Liver (tissue), 9 donors: ENCODE data around the gene ZNF862. TPM values are rescaled to one million over a fixed set of nuclear protein-coding genes. Genes with fewer than 3 reads are reported as not detected.

Experiments used
- DNase-seq: peaks from one replicate; pipeline ENCODE4 v3.0.0-alpha.2; 2017; ENCODE audit warnings: low spot score
- H3K27ac ChIP-seq, 2 donors: one replicate each; pipeline ENCODE4 v1.7.0; 2013; ENCODE audit warnings: inconsistent platforms in 2 of 2, low read length in 2 of 2, control low read depth in 1 of 2, low read depth in 1 of 2, mild to moderate bottlenecking in 1 of 2
- H3K27me3 ChIP-seq, 4 donors: one replicate each; pipeline versions ENCODE4 v1.6.1 to v1.7.0; 2013; ENCODE audit warnings: low read length in 3 of 4, inconsistent platforms in 1 of 4, mild to moderate bottlenecking in 1 of 4, moderate library complexity in 1 of 4; ENCODE audit not compliant: control insufficient read depth in 4 of 4, insufficient read depth in 4 of 4
- H3K36me3 ChIP-seq, 4 donors: one replicate each; pipeline versions ENCODE4 v1.6.1 to v1.7.0; 2013; ENCODE audit warnings: low read length in 3 of 4, mild to moderate bottlenecking in 3 of 4, low read depth in 1 of 4, moderate library complexity in 1 of 4; ENCODE audit not compliant: control insufficient read depth in 4 of 4, insufficient read depth in 3 of 4
- H3K4me1 ChIP-seq, 4 donors: one replicate each; pipeline versions ENCODE4 v1.6.1 to v1.7.0; 2013; ENCODE audit warnings: low read length in 3 of 4, mild to moderate bottlenecking in 3 of 4, moderate library complexity in 1 of 4; ENCODE audit not compliant: control insufficient read depth in 4 of 4, insufficient read depth in 4 of 4
- H3K4me3 ChIP-seq, 3 donors: one replicate each; pipeline versions ENCODE4 v1.6.1 to v1.7.0; 2013; ENCODE audit warnings: low read length in 3 of 3, control low read depth in 1 of 3, low read depth in 1 of 3, mild to moderate bottlenecking in 1 of 3
- H3K9ac ChIP-seq, 2 donors: one replicate each; pipeline ENCODE4 v1.7.0; 2013; ENCODE audit warnings: low read length in 2 of 2, mild to moderate bottlenecking in 2 of 2, moderate library complexity in 2 of 2, control low read depth in 1 of 2, low read depth in 1 of 2
- H3K9me3 ChIP-seq, 4 donors: one replicate each; pipeline versions ENCODE4 v1.6.1 to v1.7.0; 2013; ENCODE audit warnings: low read length in 3 of 4; ENCODE audit not compliant: control insufficient read depth in 4 of 4
- EGR1 ChIP-seq, 2 donors: IDR thresholded peaks; 2 replicates each; pipeline ENCODE4 v1.6.1; 2016 to 2018; ENCODE audit warnings: antibody characterized with exemption in 2 of 2, low read depth in 2 of 2
- FOXA1 ChIP-seq: IDR thresholded peaks from 2 replicates; pipeline ENCODE4 v1.6.1; 2016; ENCODE audit warnings: antibody characterized with exemption
- FOXA2 ChIP-seq: IDR thresholded peaks from 2 replicates; pipeline ENCODE4 v1.6.1; 2016; ENCODE audit warnings: antibody characterized with exemption
- GABPA ChIP-seq, 2 donors: IDR thresholded peaks in 1 of 2; conservative IDR thresholded peaks in 1 of 2; 2 replicates each; pipeline ENCODE4 v1.6.1; 2016; ENCODE audit warnings: antibody characterized with exemption in 2 of 2, mild to moderate bottlenecking in 1 of 2, moderate library complexity in 1 of 2
- HNF4A ChIP-seq, 2 donors: conservative IDR thresholded peaks; 2 replicates each; pipeline ENCODE4 v1.6.1; 2016; ENCODE audit warnings: antibody characterized with exemption in 2 of 2, mild to moderate bottlenecking in 2 of 2
- HNF4G ChIP-seq: IDR thresholded peaks from 2 replicates; pipeline ENCODE4 v1.6.1; 2016; ENCODE audit warnings: antibody characterized with exemption
- JUND ChIP-seq, 2 donors: IDR thresholded peaks; 2 replicates each; pipeline ENCODE4 v1.6.1; 2016; ENCODE audit warnings: antibody characterized with exemption in 2 of 2
- MAX ChIP-seq: IDR thresholded peaks from 2 replicates; pipeline ENCODE4 v1.6.1; 2016; ENCODE audit warnings: antibody characterized with exemption
- NR2F2 ChIP-seq: IDR thresholded peaks from 2 replicates; pipeline ENCODE4 v1.6.1; 2016; ENCODE audit warnings: antibody characterized with exemption
- RAD21 ChIP-seq, 2 donors: IDR thresholded peaks; 2 replicates each; pipeline ENCODE4 v1.6.1; 2016; ENCODE audit warnings: antibody characterized with exemption in 2 of 2, mild to moderate bottlenecking in 2 of 2
- RXRA ChIP-seq, 2 donors: IDR thresholded peaks; 2 replicates each; pipeline ENCODE4 v1.6.1; 2017 to 2018; ENCODE audit warnings: antibody characterized with exemption in 2 of 2, mild to moderate bottlenecking in 1 of 2
- SP1 ChIP-seq: IDR thresholded peaks from 2 replicates; pipeline ENCODE4 v1.6.1; 2018; ENCODE audit warnings: antibody characterized with exemption, mild to moderate bottlenecking
- TAF1 ChIP-seq: conservative IDR thresholded peaks from 2 replicates; pipeline ENCODE4 v1.6.1; 2016; ENCODE audit warnings: antibody characterized with exemption, mild to moderate bottlenecking
- YY1 ChIP-seq: IDR thresholded peaks from 2 replicates; pipeline ENCODE4 v1.6.1; 2016; ENCODE audit warnings: antibody characterized with exemption, mild to moderate bottlenecking
- ZBTB33 ChIP-seq: IDR thresholded peaks from 2 replicates; pipeline ENCODE4 v1.6.1; 2016; ENCODE audit warnings: antibody characterized with exemption
- WGBS: extraction: QIAGEN DNeasy Blood & Tissue Kit; methylation state at CpG from one replicate; pipeline ENCODE4 v1.1.7; 2013; 5-methylcytosine and 5-hydroxymethylcytosine counted together
- polyA plus RNA-seq, 2 donors: library from polyadenylated mRNA; stranded (reverse) in 1 of 2; unstranded in 1 of 2; fragments of 200-250 nt in 1 of 2; fragments of >200 nt in 1 of 2; fragmentation: Nextera tagmentation in 1 of 2; extraction: Ambion mirVana in 1 of 2; gene quantifications; one replicate each; pipeline versions ENCODE4 v1.2.1 to v1.2.3, GENCODE V29; 2013 to 2015
- total RNA-seq, 2 donors: library from RNA; depleted of rRNA; stranded (reverse); fragments of >200 nt; gene quantifications; one replicate each; pipeline ENCODE4 v1.2.3, GENCODE V29; 2014
- TF ChIP-seq, protein P1 (sequence below): fragments of 150-350 bp; IDR thresholded peaks from 2 replicates; pipeline ENCODE4 v1.5.1; 2017; ENCODE audit warnings: improper control_type of control experiment, low read depth, low read length; ENCODE audit not compliant: missing input control
- TF ChIP-seq, protein P2 (sequence below): IDR thresholded peaks from 2 replicates; pipeline ENCODE4 v1.6.1; 2016; ENCODE audit warnings: antibody characterized with exemption
- TF ChIP-seq, protein P3 (sequence below): IDR thresholded peaks from 2 replicates; pipeline ENCODE4 v1.6.1; 2016; ENCODE audit warnings: antibody characterized with exemption, mild to moderate bottlenecking
- donor health status: healthy.
- donor health status: healthy.
- donor health status: healthy.
- donor health status: healthy.
- donor health status: healthy.

The ZNF862 gene
- total and polyA plus RNA-seq, 4 donors = 1.9 to 9.4 (median 3.8) TPM

DNA sequence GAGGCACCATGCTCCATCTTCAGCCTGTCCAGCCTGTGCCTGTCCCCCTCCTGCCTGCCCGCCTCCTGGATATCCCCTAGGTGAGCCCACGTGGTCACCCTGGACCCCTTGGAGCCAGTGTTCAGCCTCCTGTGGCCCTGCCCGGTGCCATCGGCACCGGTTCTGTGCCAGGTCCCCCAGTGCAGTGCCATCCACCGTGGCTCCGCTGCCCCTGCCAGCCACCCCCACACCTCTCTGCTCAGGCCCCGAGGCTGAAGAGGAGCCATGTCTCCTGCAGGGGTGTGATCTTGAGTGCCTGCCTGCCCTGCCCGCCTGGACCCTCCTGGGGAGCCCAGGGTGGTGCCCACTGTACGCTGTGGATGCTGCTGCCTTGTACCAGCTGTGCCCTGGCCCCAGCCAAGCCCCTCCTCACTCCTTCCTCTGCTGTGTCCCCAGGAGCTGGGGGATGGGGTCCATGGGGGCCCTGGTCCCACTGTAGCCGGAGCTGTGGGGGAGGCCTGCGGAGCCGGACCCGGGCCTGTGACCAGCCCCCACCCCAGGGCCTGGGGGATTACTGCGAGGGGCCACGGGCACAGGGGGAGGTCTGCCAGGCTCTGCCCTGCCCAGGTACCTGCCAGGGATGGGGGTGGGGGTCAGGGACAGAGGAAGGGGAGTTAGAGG lies 26.2 kb upstream of the ZNF862 start:
- H3K36me3 ChIP-seq = no peaks in the 10 kb centered on the region
- no peak overlapping the region for H3K27ac ChIP-seq
- no peak overlapping the region for H3K9ac ChIP-seq
- no peaks in the 10 kb centered on the region for H3K9me3 ChIP-seq
- no peak for DNase-seq
- TF ChIP-seq FOXA1 = no peak
- no peak for TF ChIP-seq JUND (IDR thresholded peaks at IDR 0.05)
- no peak for TF ChIP-seq TAF1
- TF ChIP-seq SP1 = no peak
- no peak for TF ChIP-seq ZBTB33
- no peak for TF ChIP-seq EGR1 (IDR thresholded peaks at IDR 0.05; ENCODE audit: low read depth in 2 of 2)
- TF ChIP-seq RXRA (IDR thresholded peaks at IDR 0.05) = no peak
- TF ChIP-seq MAX = no peak
- no peak for TF ChIP-seq HNF4A (conservative IDR thresholded peaks at IDR 0.05)
- TF ChIP-seq, protein P1, sequence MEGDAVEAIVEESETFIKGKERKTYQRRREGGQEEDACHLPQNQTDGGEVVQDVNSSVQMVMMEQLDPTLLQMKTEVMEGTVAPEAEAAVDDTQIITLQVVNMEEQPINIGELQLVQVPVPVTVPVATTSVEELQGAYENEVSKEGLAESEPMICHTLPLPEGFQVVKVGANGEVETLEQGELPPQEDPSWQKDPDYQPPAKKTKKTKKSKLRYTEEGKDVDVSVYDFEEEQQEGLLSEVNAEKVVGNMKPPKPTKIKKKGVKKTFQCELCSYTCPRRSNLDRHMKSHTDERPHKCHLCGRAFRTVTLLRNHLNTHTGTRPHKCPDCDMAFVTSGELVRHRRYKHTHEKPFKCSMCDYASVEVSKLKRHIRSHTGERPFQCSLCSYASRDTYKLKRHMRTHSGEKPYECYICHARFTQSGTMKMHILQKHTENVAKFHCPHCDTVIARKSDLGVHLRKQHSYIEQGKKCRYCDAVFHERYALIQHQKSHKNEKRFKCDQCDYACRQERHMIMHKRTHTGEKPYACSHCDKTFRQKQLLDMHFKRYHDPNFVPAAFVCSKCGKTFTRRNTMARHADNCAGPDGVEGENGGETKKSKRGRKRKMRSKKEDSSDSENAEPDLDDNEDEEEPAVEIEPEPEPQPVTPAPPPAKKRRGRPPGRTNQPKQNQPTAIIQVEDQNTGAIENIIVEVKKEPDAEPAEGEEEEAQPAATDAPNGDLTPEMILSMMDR = no peak
- TF ChIP-seq, protein P2, sequence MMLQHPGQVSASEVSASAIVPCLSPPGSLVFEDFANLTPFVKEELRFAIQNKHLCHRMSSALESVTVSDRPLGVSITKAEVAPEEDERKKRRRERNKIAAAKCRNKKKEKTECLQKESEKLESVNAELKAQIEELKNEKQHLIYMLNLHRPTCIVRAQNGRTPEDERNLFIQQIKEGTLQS = no peak
- no peak for TF ChIP-seq RAD21 (IDR thresholded peaks at IDR 0.05)
- TF ChIP-seq, protein P3, sequence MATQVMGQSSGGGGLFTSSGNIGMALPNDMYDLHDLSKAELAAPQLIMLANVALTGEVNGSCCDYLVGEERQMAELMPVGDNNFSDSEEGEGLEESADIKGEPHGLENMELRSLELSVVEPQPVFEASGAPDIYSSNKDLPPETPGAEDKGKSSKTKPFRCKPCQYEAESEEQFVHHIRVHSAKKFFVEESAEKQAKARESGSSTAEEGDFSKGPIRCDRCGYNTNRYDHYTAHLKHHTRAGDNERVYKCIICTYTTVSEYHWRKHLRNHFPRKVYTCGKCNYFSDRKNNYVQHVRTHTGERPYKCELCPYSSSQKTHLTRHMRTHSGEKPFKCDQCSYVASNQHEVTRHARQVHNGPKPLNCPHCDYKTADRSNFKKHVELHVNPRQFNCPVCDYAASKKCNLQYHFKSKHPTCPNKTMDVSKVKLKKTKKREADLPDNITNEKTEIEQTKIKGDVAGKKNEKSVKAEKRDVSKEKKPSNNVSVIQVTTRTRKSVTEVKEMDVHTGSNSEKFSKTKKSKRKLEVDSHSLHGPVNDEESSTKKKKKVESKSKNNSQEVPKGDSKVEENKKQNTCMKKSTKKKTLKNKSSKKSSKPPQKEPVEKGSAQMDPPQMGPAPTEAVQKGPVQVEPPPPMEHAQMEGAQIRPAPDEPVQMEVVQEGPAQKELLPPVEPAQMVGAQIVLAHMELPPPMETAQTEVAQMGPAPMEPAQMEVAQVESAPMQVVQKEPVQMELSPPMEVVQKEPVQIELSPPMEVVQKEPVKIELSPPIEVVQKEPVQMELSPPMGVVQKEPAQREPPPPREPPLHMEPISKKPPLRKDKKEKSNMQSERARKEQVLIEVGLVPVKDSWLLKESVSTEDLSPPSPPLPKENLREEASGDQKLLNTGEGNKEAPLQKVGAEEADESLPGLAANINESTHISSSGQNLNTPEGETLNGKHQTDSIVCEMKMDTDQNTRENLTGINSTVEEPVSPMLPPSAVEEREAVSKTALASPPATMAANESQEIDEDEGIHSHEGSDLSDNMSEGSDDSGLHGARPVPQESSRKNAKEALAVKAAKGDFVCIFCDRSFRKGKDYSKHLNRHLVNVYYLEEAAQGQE = no peak
- TF ChIP-seq GABPA (IDR thresholded peaks at IDR 0.05 in 1 of 2, conservative IDR thresholded peaks at IDR 0.05 in 1 of 2) = no peak
- TF ChIP-seq FOXA2 = no peak
- no peak for TF ChIP-seq NR2F2
- TF ChIP-seq HNF4G = no peak
- TF ChIP-seq YY1 = no peak
- no peak overlapping the region for H3K4me3 ChIP-seq
- no peaks in the 10 kb centered on the region for H3K27me3 ChIP-seq
- WGBS = 95% methylated on average over 16 of the region's 16 CpGs
- H3K4me1 ChIP-seq = peaks cover 3 to 16% (median 9%) of the 10 kb centered on the region in 4 donors
